GM18517 (cell line): Measurements from ENCODE around the gene GPR161.
"Not testable (repeated sequence)": the region's sequence is repeated elsewhere in the genome, so short reads cannot be mapped to it uniquely, and the experiment has no call there.

ENCODE experiments used
- ATAC-seq: cut with Tn5 transposase; IDR thresholded peaks from one replicate; pipeline ENCODE4 v1.9.1; 2021; ENCODE audit warnings: mild to moderate bottlenecking, moderate library complexity; ENCODE audit not compliant: unreplicated experiment

Gene GPR161, protein sequence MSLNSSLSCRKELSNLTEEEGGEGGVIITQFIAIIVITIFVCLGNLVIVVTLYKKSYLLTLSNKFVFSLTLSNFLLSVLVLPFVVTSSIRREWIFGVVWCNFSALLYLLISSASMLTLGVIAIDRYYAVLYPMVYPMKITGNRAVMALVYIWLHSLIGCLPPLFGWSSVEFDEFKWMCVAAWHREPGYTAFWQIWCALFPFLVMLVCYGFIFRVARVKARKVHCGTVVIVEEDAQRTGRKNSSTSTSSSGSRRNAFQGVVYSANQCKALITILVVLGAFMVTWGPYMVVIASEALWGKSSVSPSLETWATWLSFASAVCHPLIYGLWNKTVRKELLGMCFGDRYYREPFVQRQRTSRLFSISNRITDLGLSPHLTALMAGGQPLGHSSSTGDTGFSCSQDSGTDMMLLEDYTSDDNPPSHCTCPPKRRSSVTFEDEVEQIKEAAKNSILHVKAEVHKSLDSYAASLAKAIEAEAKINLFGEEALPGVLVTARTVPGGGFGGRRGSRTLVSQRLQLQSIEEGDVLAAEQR

DNA sequence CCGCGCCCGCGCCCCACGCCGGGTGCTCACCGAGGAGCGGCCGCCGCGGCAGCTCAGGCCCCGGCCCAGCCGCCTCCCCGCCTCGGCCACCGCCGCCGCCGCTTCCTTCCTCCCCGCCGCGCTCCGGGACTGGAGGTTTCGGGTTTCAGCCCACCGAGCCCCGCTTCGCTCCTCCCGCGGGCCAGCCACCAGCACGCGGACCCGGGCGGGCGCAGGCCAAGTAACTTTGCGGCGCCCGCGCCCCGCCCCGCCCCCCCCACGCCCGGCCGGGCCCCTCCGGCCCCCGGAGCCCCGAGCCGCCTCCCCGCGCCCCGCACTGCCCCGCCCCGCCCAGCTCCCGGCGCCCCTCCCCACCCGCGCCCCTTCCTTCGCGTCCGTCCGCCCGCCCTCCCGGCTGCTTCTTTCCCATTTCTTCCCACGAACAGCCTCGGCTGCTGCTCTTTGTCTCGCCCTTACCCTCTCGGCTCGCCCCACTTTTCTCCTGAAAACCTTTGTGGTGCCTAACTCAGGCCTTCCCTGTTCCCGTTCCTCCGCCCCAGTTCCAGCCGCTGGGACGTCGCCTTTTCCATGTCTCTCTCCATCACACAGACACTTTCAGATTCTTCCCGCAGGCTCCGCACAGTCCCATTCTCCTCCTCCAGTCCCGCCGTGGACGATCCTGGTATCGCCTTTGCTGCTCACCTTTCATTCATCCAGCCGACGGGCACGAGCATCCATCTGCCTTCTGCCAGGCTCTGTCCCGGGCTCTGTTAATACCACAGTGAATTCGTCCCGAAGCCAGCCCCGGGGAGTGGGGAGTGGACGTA, at the start of gene GPR161:
Gene GPR161, minus strand, starts transcription at position 222 of the 806 bp plus-strand sequence. CDS start 32,080 bp downstream, outside the sequence.
- ATAC-seq = no peak

DNA sequence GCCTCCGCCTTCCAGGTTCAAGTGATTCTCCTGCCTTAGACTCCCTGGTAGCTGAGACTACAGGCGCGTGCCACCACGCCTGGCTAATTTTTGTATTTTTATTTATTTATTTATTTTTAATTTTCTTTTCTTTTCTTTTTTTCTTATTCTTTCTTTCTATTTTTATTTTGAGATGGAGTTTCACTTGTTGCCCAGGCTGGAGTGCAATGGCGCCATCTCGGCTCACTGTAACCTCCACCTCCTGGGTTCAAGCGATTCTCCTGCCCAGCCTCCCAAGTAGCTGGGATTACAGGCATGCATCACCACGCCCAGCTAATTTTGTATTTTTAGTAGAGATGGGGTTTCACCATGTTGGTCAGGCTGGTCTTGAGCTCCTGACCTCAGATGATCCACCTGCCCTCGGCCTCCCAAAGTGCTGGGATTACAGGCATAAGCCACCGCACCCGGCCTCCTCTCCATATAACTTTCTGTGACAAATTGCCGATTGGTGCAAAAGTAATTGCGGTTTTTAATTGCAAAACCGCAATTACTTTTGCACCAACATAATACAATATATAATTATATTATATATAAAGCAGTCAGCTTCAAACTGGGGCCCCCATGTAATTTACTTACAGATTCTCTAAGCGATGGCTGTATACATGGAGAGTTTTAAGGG, 44.5 kb upstream of the GPR161 start:
- ATAC-seq = not testable (repeated sequence)

DNA sequence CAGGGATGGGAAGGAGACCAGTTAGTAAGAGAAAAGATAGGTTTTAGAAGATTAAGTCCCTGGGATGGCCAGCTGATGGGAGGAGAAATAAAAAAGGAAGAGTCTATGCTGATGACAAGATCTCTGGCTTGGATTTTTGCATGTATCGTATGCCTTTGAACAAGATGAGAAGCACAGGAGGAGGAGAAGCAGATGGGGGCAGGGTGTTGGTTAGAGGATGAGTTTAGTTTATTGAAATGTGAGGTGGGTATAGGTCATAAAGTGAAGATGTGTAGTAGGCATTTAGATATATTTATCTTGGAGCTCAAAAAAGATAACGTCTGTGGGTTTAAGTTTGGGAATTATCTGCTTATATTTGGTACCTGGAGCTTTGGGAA, 43.4 kb upstream of the GPR161 start:
- no peak for ATAC-seq

DNA sequence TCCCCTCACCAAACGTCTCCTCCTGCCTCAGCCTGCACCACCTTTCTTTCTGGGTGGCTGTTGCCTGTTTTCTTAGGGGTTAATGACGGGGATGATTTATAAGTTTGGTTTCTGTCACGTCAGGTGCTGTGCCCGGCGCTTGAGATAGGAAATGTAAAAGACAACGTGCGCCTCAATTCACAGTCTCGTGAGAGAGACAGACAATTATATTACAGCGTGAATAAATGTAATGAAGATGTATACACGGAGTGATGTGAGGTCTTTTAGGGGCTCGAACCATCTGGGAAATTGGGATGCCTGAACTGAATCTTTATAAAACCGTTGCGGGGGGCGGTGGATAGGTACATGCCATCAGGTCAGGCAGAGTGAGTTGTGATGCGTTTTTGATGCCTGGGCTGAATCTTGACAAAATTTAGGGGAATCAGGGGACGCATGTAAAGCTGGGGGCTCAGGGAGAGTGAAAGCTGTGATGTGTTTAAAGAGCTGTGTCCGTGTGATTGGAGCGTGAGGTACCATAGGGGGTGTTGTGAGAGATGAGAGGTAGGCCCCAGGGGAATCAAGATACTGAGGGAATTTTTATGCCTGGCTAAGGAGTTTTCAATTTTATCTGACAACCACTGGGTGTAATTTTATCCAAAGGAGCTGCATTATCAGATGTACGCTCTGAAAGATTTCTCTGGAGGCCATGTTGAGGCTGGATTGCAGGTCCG, 42.9 kb upstream of the GPR161 start:
- no peak for ATAC-seq

DNA sequence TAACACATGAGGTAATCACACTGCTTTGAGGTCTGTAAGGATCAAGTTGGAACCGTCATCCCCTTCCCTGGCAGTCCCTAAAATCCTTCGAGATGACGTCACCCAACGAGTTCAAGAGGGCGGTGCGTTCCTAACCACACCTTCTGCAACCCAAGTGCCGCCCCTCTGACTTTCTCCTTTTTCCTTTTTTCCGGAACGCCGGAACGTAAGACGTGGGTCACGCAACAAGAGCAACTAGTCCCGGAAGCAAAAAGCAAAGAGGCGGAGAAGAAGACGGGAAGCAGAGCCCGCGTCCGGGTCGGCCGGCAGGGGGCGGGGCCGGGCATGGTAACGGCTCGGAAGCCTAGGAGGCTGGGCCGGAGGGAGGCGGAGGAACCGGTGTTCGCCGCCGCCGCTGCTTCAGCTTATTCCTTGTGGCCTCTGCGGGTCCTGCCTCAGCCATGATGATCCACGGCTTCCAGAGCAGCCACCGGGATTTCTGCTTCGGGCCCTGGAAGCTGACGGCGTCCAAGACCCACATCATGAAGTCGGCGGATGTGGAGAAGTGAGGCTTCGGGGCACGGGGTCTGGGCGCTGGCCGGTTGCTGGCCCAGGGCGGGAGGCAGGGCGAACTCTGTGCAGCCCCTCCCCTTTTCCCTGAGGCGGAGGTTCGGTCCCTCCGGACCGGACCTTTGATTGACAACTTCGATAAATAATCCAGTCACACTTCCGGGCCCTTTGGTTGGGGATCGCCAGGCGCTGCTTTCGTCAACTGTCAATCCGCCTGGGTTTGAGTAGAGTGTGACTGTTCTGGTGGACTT, 42.1 kb upstream of the GPR161 start, which contains the start of gene TIPRL:
Gene TIPRL, plus strand, starts transcription at position 325 of the 800 bp plus-strand sequence. Its CDS starts 116 bp downstream, at position 441.
- peak; percentile 87 for ATAC-seq

DNA sequence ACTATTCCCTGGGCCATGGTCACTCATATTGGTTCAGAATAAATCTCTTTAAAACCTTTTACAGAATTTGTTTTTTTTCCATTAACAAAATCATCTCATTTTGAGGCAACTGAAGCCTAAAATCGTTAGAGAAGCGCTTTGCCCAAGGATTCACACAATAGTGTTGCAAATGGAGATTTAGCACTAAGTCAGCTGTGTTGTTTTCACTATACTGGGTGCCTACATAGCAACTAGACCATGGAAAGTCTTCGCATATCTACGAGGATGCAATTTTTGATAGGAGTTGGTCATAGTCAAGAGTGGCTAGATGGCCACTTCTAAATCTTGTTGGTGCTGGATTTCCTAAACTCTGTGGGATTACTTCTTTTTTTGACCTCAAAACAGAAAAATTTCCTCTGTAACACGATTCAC, 41.5 kb upstream of the GPR161 start:
- ATAC-seq = no peak

DNA sequence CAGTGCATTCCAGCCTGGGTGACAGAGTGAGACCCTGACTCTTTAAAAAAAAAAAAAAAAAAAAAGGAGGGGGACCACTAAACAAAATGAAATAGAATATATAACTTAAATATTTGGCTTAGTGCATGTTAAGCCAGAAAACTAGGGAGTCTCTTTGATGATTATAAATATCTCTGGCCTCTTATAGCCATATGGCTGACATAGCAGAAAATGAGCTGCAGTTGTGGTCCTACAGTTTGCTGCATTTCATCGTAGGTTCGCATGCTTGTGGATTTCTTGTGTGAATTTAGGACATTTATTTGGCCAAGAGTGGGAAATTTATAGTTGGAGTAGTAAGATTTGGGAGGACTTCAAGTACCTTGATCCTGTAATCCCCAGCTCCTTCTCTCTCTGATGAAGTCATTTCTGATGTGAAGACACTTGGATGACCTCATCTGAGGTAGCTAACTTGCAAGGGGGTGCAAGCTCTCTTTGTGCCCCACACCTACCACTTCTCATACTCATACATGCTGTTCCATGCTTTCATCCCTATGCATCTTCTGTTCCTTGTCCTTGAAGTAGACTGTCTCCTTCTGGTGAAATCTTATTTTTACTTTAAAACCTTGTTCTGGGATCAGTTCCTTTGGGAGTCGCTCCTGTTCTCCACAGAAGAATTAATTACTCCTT, 35.7 kb upstream of the GPR161 start:
- no peak for ATAC-seq

DNA sequence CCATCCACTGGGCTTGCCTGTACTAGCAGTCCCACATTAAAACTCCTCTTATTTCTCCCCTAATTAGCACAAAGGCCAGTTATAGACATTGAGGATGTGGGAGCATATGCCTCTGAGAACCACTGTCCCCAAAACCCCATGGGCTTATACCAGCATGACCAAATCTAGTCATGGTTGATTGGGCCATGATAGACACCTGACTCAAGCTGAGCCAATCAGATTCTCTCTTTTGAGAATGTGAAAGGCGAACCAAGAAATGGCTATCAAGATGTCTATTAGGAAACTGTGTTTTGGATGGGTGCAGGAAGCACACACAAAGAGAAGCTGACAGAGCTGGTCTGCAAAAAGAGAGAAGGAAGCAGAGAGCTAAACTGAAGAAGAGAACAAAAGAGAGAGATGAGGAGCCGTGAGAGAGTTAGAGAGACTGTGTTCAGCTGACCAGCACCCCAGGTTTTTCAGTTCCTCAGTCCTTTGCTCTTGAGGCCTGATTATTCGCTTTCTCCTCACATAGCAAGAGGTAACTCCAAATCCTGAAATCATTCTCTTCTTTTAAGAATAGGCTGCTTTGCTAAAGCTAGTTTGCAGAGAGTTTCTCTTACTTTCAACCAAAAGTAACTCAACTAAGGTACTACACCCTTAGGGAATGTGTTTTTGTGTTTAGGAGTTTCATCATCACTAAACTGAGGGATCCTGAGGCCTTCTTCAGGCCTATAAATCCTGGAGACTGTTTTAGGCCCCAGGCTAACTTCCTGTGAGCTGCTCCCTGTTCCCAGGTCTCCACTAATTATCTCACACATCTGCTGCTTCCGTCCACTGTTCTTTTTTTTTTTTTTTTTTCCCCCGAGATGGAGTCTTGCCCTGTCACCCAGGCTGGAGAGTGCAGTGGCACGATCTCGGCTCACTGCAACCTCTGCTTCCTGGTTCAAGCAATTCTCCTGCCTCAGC, 34.1 kb upstream of the GPR161 start:
- no peak for ATAC-seq

DNA sequence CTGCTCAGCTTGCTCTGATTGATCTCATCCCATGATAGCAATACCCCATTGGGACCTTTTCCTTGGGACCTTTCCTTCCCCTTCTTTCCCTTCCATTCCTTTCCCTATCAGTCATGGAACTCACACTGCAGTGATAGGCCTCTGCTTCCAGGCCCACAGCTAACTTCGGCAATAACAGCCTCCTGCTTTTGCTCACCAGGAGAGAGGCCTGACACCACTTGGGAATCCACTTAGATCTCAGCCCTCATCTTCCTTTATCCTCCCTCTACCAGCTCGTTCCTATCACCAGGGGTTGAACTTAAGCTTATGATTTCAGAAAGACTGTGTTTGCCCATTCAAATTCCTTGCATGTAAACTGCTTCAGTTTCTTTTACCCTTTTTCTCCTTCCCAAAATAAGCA, 31.1 kb upstream of the GPR161 start:
- ATAC-seq = no peak

DNA sequence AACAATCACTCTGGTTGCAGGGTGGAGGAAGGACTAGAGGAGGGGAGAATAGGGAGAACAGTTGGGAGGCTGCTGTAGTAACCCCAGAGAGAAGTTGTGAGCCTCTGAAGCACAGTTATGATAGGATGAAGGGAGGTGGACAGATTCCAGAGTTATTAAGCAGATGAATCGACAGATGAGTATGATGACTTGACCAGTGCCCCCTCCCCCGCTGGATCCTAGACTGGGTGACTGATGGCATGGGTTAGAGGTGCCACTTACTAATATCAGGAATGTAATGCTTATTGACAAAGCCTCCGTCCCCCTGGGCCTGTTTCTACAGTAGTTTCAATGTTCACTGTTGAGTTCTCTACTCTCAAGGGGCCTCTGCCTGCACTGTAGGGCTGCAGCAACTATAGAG, 28.0 kb upstream of the GPR161 start:
- ATAC-seq = no peak

DNA sequence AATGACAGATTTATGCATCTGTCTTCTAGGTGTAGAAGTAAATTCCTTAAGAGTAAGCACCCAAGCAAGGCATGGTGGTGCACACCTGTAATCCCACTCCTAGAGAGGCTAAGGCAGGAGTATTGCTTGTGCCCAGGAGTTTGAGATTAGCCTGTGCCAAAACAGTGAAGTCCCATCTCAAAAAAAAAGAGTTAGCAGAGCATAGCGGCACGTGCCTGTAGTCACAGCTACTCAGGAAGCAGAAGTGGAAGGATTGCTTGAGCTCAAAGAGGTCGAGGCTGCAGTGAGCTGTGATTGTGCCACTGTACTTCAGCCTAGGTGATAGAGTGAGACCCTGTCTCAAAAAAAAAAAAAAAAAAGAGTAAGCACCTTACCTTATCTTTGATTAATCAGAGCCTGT, 26.9 kb upstream of the GPR161 start:
- ATAC-seq = no peak

DNA sequence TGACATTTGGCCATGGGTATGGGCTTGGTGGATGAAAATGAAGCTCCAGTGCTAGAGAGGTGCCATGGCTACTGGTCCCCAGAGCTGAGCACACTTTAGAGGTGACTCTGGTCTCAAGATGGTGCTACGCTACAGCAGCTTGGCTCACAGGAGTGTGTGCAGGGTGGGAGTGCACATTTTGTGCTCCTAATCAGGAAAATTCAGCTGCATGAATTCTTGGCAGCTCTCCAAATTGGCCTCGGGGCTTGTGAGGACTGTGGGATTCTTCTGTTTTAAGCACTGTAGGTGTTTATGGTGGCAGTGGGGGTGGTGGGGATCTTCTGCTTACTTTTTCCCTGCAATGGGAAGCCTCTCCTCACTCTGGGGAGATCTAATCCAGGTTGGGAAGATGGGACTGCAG, 24.7 kb upstream of the GPR161 start:
- ATAC-seq = no peak

DNA sequence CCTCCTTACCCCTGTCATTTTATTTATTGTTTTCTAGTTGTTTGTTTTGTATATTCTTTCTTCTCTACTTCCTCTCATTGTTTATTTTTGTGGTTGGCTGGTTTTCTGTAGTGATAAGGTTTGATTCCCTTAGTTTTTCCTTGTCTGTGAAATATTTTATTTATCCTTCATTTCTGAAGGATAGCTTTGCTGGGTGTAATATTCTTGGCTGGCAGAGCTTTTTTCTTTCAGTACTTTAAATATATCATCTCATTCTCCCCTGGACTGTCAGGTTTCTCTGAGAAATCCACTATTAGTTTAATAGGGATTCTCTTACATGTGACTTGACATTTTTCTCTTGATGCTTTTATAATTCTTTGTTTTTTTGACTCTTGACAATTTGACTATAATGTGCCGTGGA, 23.2 kb upstream of the GPR161 start:
- ATAC-seq = no peak

DNA sequence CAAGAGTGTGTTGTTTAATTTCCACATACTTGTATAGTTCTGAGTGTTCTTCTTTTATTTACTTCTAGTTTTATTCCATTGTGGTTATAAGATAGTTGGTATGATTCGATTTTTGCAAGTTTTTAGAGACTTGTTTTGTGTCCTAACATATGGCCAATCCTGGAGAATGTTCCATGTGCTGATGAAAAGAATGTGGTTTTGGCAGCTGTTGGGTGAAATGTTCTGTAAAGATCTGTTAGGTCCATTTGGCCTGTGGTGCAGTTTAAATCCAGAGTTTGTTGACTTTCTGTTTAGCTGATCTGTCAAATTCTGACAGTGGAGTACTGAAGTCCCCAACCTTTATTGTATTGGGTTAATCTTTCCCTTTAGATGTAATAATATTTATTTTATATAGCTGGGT, 22.5 kb upstream of the GPR161 start:
- no peak for ATAC-seq

DNA sequence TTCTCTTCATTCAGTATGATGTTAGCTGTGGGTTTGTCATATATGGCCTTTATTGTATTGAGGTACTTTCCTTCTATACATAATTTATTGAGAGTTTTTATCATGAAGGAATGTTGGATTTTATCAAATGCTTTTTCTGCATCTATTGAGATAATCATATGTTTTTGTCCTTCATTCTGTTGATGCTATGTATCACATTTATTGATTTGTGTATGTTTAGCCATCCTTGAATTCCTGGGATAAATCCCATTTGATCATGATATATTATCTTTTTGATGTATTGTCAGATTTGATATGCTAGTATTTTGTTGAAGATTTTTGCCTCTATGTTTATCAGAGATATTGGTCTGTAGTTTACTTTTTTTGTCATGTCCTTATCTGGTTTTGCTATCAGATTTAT, 20.9 kb upstream of the GPR161 start:
- ATAC-seq = no peak

DNA sequence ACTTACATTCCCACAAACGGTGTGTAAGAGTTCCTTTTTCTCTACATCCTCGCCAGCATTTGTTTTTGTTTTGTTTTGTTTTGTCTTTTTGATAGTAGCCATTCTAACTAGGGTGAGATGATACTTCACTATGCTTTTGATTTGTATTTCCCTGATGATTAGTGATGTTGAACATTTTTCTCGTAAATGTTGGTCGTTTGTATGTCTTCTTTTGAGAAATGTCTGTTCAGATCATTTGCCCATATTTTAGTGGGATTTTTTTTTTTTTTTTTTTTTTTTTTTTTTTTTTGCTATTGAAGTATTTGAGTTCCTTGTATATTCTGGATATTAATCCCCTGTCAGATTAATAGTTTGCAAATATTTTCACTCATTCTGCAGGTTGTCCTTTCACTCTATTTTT, 19.2 kb upstream of the GPR161 start:
- ATAC-seq = no peak

DNA sequence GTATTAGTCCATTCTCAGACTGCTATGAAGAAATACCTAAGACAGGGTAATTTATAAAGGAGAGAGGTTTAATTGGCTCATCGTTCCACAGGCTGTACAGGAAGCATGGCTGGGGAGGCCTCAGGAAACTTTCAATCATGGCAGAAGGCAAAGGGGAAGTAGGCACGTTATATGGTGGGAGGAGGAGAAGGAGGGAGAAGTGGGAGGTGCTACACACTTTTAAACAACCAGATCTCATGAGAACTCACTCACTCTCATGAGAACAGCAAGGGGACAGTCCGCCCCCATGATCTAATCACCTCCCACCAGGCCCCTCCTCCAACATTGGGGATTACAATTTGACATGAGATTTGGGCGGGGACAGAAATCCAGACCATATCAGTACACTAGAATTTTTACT, 18.0 kb upstream of the GPR161 start:
- ATAC-seq = not testable (repeated sequence)

DNA sequence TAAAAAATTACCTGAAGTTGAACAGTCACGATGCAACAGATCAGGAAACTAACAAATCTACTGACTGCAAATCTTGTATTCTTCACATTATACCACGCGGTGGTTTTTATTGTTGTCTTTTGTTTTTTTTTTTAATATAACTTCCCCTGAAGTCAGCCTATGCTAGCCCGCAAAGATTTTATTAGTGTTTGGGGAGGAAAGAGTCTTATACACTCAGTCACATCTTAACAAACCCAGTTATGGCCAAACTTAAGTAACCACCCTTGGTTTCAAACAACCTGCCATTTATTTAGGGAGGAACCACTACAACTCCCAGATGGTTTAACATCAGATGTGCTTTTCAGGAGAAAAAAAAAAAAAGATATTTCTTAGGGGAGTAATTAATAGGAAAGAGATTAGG, 15.2 kb upstream of the GPR161 start:
- no peak for ATAC-seq
